Sigmoid colon (tissue), 4 donors: Measurements from ENCODE around the gene PTCH1.

Experiments used
- CTCF ChIP-seq, 4 experiments: fragments of 450-650 bp in 3 of 4; fragments of 200-600 bp in 1 of 4; IDR thresholded peaks; one replicate each; pipeline ENCODE4 v1.5.1; 2016 to 2019; ENCODE audit warnings: antibody characterized with exemption in 4 of 4, mild to moderate bottlenecking in 3 of 4, moderate library complexity in 2 of 4
- EP300 ChIP-seq, 4 donors: sonication (generic); formaldehyde crosslinking; IDR thresholded peaks; one replicate each; pipeline ENCODE4 v1.6.1; 2017; ENCODE audit warnings: antibody characterized with exemption in 4 of 4
- POLR2A ChIP-seq, 2 donors: fragments of 450-650 bp; IDR thresholded peaks; one replicate each; pipeline ENCODE4 v1.6.1; 2016; ENCODE audit warnings: antibody characterized with exemption in 2 of 2, mild to moderate bottlenecking in 2 of 2, moderate library complexity in 2 of 2

GRCh38 chr9:95440447-95440846, 76.3 kb downstream of the PTCH1 start:
- TF ChIP-seq CTCF (IDR thresholded peaks at IDR 0.05) (no peak), EP300 (IDR thresholded peaks at IDR 0.05) (no peak), POLR2A (IDR thresholded peaks at IDR 0.05) (no peak)
